HG03064 (cell line): ENCODE measurements around the gene EFHD2.
"Not testable (repeated sequence)": the region's sequence is repeated elsewhere in the genome, so short reads cannot be mapped to it uniquely, and the experiment has no call there.

ENCODE experiments used
- ATAC-seq: cut with Tn5 transposase; IDR thresholded peaks from one replicate; pipeline ENCODE4 v1.9.1; 2021; ENCODE audit warnings: low read depth; ENCODE audit not compliant: unreplicated experiment

EFHD2 gene

DNA sequence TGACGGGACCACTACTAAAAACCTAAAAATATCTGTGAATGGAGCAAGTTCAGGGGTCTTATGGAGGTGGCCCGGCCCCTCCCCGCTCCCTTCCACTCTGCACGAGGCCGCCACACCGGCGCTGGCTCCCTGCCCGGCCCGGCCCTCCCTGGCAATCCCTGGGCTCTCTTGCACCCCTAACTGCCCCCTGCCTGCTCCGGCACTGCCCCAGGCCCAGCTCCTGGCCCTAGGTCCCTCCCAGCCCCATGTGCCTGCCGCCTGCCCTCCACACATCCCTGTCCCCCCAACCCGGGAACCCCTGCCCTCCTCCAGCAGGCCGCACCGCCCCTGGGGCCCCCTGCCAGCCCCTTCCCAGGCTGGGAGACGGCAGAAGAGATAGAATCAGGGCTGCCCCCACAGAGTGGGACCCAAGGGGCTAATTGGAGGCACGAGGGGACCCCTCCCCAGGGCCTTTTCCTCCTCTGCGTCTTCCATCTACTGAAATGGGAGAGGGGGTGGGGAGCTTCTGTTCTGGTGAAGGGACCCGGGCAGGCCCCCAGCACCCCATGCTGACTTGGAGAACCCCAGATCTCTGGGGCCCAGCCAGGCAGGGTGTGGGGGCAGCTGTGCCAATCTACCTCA is 19.2 kb downstream of the EFHD2 start:
- ATAC-seq = no peak

DNA sequence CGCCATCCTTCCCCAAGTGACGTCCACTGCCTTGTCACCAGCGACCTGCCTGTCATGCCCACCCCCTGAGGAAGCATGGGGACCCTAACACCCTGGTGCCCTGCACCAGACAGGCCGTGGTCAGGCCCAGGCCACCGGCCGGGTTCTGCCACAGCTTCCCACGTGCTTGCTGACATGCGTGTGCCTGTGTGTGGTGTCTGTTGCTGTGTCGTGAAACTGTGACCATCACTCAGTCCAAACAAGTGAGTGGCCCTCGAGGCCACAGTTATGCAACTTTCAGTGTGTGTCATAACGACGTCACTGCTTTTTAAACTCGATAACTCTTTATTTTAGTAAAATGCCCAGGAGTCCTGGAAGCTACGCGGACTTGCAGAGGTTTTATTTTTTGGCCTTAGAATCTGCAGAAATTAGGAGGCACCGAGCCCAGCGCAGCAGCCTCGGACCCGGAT is 20.0 kb downstream of the EFHD2 start:
- ATAC-seq = no peak

DNA sequence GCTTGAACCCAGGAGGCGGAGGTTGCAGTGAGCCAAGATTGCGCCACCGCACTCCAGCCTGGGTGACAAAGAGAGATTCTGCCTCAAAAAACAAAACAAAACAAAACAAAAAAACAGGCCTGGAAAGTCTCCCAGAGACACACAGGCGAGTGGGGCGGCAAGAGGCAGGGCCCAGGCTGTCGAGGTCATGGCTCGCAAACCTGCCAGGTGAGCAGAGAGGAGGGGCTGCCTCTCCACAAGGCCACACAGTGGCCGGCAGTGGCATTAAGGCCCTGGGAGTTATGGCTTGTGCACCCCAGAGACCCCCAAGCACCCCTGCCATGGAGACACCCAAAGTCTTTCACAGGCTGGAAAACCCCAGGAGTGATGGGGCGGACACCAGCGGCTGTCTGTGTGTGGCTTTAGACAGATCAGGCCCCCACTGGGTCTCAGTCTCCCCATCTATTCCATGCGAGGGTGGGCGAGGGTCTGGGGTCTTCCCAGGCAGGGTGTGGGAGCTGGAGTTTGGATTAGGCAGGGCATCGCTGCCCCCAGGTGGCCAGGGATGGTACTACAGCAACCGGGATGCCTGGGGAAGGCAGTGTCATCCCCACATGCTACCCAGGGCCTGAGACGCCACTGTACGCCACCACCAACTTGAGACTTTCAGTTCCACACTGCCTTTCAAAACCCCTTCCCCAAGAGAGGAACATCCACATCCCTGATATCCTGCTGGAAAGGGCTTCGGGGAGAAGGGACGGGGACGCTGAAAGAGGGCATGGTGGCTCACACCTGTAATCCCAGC is 21.3 kb downstream of the EFHD2 start:
- no peak for ATAC-seq

DNA sequence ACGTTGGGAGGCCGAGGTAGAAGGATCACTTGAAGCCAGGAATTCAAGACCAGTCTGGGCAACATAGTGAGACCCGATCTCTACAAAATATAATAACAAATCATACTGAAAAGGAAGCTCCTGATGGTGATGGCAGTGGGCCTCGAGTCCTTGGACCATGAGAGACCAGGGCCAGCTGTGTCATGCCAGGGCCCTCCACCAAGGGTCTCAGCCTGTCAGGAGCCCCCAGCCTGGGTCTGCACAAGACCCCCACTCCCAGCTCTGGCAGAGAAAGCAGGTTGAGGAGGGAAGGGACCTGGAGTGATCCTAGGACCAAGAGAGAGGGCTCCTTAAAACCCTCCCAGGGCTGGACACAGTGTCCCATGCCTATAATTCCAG is 21.9 kb downstream of the EFHD2 start:
- ATAC-seq = no peak

DNA sequence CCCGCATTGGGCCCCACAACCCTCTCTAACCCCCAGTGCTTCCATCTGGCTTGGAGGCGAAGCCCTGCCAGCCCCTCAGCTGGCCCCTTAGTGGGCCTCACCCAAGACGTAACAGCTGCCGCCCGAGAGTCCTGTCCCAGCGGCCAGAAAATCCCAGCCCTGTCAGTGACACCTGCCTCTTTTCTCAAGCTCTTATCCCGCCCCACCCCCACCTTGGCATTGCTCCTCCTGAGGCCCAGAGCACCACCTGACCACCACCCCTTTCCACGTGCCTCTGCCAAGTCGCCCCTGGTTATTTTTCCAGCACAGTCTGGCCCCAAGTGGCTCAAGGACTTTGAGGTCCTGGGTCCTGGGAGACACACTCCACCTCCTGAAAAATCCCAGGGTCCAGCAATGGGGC is 22.6 kb downstream of the EFHD2 start:
- no peak for ATAC-seq

DNA sequence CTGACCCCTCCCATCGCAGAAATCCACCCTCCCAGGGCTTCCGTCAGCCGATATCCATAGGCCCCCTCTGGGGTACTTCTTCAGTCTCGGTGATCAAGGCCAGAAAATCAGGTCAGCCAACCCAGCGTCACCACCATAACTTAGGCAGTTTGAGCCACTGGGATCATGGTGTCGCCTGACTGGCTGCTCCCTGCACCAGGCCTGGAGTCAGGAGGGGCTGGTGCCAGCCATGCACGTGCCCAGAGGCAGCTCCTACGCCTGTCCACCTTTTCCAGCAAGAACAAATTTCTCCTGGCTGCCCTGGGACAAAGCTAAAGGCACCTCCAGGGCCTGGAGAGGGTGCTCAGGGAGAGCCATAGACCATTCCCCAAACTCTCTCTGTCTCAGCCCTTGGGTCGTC is 23.8 kb downstream of the EFHD2 start:
- ATAC-seq = no peak

DNA sequence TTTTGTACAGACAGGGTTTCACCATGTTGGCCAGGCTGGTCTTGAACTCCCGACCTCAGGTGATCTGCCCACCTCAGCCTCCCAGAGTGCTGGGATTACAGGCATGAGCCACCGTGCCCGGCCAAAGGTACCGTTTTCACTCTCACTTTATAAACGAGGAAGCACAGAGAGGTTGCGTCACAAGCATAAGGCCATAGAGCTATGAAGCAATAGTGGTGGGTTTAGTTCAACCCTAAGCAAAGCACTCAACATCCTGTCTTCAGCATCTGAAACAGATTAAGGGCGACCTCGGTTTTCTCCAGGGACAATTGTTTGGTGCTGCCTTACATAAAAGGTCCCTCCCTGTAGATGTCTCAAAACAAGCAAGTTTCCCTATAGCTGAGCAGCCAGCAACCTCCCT is 25.1 kb downstream of the EFHD2 start:
- ATAC-seq = not testable (repeated sequence)

DNA sequence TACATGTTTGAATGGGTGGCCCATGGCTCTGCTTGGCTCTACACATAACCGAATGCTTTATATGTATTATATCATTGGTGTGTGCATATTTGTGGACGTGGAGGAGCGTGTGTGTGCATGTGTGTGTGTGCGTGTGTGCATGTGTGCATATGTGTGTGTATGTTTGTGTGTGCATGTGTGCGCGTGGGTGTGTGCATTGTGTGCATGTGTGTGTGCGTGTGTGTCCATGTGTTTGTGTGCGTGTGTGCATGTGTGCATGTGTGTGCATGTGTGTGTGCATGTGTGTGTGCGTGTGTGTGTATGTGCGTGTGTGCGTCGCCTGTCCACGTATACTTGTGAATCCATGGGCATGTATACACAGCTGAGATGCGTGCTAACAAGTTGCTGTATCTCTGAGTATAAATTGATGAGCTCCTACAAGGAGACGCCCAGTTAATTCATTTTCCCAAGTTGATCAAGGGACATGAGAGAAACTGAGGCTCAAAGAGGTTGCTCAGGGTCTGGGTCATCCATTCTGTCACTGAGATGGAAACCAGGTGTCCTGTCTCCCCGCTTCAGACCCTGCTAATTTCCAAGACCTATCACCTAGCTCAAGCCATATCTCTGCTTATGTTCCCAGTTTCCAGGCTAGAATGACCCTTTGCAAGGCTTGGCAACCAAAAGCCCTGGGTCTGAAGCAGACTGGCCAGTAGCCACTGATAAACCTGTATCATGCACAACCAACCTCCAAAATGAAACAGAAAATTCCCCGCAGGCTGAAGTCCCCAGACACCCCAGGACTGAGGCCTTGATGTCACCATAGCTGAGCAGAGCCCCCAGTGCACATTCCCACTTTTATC is 25.8 kb downstream of the EFHD2 start:
- no peak for ATAC-seq

DNA sequence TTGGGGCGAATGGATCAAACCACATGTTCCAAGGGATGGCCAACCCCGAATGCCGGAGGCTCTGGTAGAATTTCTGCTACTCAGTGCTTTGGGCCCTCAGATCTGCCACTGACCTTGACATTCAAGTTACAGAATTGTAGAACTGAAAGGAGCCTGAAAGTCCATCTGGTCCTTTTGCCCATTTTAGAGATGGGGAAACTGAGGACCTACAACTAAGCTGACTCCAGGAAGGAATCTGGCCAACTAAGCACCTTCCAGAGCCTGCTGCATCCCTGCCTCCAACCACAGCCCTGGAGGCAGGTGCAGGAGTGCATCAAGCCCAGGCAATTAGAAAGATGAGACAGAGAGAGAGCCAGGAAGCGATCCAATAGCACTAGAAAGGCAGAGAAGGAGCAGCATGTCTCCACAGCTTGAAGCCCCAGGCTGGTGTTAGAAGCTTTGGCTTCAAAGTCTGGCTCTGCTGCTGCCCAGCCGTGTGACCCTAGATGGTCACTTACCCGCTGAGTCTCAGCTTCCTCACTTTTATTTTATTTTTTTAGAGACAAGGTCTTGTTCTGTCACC is 27.3 kb downstream of the EFHD2 start:
- no peak for ATAC-seq

DNA sequence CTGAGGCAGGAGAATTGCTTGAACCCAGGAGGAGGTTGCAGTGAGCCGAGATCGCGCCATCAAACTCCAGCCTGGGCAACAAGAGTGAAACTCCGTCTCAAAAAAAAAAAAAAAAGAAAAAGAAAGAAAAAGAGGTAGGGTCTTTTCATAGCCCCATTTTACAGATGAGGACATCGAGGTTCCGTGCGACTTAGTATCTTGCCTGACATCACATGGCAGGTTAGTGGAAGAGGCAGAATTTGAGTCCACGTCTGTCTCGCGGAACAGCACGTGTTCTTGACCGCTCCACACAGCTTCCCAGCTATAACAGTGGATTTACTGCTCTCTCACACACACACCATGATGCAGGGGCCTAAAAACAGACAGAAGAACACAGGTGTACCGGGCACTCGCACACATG is 29.6 kb downstream of the EFHD2 start:
- no peak for ATAC-seq

DNA sequence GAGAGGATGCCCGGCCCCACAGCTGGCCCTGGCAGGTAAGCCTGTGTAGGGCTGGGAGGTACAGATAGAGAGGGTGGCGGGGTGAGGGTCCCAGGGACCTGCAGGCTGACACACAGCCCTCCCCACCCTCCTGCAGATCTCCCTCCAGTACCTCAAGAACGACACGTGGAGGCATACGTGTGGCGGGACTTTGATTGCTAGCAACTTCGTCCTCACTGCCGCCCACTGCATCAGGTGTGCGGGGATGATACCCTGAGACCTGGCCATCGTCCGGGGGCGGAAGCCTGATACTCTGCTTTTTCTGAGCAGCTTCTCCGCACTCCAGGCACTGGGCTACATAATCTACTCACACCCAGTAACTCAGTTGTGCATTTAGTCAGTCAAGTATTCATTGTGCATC is 30.7 kb downstream of the EFHD2 start:
- no peak for ATAC-seq

DNA sequence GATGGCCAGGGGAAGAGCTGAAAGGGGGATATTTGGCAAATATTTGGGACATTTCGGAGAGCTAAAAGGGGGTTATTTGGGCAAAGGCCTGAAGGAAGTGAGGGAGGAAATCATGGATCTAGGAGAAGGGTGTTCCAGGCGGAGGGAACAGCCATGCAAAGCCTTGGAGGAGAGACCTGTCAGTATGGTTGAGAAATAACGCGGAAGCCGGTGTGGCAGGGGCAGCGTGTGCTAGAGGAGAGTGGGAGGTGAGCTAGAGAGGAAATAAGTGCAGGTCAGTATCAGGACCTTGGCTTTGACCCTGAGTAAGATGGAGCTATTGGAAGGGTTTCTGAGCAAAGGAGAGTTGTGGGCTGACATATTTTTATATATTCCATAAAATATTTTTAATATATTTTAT is 31.6 kb downstream of the EFHD2 start:
- no peak for ATAC-seq

DNA sequence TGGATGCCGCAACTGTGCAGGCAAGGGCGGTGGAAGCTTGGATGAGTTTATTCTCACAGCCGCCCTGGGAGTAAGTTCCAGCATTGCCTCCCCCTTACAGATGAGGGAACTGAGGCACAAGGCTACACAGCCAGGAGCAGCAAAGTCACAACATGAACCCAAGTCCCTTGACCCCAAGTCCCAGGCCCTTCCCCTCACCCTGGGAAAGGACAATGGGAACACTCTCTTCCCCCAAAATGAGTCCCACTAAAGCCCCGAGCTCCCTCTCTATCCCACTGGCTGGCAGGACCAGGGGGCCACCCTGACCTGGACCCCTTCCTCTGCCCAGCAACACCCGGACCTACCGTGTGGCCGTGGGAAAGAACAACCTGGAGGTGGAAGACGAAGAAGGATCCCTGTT is 32.4 kb downstream of the EFHD2 start:
- ATAC-seq = no peak

DNA sequence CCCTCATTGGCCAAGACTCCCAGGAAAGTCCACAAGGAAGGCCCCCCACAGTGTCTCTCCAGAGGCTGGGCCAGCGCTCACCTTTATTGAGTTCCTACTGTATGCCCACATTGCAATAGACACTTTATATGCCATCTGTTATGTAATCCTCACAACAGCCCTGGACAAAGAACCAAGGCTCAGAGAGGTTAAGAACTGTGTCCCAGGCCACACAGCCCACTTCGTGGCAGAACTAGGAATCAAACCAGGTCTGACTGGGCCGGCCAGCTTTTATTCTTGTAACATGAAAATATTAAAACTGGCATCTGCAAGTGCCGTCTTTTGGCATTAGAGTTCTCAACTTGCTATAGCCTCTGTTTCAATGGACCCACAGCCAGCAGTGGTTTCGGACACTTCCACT is 33.1 kb downstream of the EFHD2 start:
- ATAC-seq = no peak

DNA sequence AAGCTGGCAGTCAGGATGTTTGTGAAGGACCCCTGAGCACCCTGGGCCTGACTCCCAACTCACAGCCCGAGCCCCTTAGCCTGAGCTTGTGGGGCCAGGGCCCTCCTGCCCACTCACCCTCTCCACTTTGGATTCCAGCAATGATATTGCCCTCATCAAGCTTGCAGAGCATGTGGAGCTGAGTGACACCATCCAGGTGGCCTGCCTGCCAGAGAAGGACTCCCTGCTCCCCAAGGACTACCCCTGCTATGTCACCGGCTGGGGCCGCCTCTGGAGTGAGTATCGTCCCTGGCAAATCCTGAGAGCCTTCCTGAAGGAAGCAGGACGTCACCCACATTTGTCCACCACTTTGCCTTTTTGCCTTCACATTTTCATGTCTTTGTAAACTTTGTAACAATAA is 33.6 kb downstream of the EFHD2 start:
- ATAC-seq = no peak

DNA sequence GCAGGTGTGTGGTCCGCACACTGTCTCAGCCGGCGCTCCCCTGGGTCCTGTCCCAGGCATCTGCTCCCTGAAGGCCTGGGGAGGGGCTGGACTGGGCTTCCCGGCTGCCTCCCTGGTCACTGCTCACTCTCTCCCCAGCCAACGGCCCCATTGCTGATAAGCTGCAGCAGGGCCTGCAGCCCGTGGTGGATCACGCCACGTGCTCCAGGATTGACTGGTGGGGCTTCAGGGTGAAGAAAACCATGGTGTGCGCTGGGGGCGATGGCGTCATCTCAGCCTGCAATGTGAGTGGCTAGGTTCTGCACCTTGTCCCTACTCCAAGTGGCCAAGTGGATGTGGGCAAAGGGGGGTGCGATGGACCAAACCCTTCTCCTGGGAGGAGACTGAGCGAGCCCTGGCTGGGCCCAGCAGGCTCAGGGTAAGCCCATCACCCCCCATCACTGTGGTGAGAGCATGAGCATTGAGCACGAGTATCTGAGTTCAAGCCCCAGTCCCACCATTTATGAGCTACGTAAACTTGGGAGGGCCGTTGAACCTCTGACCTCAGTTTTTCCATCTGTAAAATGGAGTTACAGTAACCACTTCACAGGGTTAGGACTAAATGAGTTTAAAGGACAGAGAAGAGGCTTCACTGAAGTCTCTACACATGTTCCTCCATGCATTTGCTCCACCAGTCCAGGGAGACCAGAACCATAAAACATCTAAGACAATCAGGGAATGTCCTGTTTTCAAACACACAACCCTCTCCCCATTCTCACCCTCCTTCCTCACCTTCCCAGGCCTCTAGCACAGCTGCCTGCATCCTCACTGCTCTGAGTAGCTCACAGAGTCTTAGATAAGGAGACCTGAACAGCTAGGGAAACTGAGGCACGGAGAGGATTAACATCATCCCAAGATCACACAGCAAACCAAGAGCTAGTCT is 35.0 kb downstream of the EFHD2 start:
- ATAC-seq = no peak

DNA sequence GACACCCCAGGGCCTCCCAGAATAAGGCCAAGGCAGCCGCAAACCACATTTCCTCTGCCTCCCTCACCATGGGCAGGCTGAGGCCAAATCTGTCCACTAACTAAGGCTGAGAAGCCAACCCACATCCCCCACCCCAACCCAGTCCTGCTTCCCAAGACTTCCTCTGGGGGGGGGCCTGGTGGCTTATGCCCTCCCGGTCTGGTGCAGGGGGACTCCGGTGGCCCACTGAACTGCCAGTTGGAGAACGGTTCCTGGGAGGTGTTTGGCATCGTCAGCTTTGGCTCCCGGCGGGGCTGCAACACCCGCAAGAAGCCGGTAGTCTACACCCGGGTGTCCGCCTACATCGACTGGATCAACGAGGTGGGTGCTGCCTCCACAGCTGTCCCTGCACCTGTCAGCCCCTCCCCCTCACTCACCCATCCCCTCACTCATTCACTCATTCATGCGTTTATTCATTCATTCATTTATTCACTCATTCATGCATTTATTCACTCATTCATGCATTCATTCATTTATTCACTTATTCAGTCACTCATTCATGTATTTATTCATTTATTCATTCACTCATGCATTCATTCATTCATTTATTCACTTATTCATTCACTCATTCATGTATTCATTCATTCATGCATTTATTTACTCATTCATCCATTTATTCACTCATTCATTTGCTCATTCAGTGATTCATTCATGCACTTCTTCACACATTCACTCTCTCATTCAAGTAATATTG is 35.9 kb downstream of the EFHD2 start:
- ATAC-seq = no peak

DNA sequence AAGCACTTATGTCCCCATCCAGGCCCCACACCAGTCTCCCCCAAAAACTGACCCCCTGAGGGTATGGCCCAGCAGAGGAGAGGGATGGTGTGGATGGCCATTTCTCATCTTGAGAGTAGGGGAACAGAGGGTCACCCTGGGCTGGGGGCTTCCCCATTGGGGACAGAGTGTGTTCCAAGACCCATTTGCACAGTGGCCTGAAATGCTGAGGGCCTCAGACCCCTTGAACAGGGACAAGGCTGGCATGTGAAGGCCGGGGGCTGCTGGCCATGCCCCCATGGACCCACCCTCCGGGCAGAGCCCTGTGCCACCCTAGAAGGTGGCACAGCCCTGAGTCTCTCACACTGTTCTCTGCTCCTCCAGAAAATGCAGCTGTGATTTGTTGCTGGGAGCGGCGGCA is 36.5 kb downstream of the EFHD2 start:
- ATAC-seq = no peak

DNA sequence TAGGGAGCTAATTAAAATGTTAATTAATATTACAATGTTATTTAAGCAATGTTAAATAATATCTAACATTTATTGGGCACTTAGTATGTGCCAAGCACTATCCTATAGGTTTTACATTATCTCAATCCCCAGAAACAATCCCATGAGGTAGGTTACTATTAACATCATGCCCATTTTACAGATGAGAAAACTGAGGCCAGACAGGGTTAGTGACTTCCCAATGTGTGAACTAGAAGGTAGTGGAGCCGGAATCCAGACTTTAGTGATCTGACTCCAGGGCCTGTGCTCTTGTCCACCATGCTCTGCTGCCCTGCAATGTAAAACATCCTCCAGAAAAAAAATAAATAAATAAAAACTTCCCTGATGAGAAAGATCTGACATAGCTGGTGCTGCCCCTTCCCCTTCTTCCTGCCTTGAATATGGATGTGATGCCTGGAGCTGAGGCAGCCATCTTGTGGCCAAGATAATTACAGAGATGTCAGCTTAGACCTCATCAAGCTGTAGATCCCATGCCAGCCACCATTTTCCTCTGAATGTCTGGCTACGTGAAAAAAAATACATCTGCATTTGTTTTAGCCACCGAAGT is 39.3 kb downstream of the EFHD2 start:
- no peak for ATAC-seq
